ENCODE measurements around the gene EEFSEC.

The EEFSEC gene

GRCh38 chr3:128228366-128228910 is 75.2 kb downstream of the EEFSEC start:
- no peak for TF ChIP-seq ZFX (IDR thresholded peaks at IDR 0.05)
- no peak overlapping the region for H3K27ac ChIP-seq

DNA sequence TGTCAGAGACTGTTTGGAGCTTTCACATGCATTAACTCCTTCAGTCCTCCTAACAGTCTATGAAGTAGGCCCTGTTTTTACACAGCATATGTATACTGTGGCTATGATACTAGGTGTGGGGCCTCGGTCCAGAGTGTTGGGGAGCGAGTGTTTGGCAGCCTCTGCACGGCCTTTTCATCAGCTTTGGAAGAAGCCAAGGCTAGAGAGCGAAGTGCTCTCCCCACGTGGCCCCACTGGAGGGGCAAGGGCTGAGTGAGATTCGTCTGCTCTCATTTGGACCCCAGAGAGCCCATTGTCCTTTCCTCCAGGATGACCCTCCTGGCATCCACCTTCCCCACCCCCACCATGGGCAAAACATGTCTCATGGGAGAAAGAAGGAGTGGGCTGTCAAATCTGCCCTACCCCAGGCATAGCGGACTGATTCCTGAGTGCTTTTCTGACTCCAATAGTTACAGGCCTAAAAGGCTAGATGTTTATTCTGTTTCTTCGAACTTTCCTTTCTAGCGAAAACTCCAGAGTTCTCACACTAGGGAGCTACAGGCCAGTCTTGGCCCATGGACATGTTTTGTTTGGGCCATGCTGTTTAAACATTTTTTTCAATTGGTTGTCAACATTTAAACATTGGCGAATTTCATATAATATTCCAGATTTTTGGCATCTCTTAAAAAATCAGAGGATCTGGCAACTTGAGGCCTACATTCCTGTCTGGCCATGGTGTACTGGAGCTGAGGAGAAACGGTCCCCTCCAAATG is 76.0 kb downstream of the EEFSEC start:
- TF ChIP-seq, protein P1, sequence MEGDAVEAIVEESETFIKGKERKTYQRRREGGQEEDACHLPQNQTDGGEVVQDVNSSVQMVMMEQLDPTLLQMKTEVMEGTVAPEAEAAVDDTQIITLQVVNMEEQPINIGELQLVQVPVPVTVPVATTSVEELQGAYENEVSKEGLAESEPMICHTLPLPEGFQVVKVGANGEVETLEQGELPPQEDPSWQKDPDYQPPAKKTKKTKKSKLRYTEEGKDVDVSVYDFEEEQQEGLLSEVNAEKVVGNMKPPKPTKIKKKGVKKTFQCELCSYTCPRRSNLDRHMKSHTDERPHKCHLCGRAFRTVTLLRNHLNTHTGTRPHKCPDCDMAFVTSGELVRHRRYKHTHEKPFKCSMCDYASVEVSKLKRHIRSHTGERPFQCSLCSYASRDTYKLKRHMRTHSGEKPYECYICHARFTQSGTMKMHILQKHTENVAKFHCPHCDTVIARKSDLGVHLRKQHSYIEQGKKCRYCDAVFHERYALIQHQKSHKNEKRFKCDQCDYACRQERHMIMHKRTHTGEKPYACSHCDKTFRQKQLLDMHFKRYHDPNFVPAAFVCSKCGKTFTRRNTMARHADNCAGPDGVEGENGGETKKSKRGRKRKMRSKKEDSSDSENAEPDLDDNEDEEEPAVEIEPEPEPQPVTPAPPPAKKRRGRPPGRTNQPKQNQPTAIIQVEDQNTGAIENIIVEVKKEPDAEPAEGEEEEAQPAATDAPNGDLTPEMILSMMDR (conservative IDR thresholded peaks at IDR 0.05), result no peak
- TF ChIP-seq ZFX (IDR thresholded peaks at IDR 0.05), result no peak
- H3K27ac ChIP-seq, result no peak overlapping the region

GRCh38 chr3:128231606-128232005 is 78.3 kb downstream of the EEFSEC start:
- peak overlapping the region; percentile 29 for H3K27ac ChIP-seq
- TF ChIP-seq, protein P1 (conservative IDR thresholded peaks at IDR 0.05), result no peak
- no peak for TF ChIP-seq ZFX (IDR thresholded peaks at IDR 0.05)

- no peak overlapping the region for H3K27ac ChIP-seq
- TF ChIP-seq, protein P1 (conservative IDR thresholded peaks at IDR 0.05), result no peak
- TF ChIP-seq ZFX (IDR thresholded peaks at IDR 0.05), result no peak
These were observed 79.3 kb downstream of the EEFSEC start for GRCh38 chr3:128232376-128233178.

DNA sequence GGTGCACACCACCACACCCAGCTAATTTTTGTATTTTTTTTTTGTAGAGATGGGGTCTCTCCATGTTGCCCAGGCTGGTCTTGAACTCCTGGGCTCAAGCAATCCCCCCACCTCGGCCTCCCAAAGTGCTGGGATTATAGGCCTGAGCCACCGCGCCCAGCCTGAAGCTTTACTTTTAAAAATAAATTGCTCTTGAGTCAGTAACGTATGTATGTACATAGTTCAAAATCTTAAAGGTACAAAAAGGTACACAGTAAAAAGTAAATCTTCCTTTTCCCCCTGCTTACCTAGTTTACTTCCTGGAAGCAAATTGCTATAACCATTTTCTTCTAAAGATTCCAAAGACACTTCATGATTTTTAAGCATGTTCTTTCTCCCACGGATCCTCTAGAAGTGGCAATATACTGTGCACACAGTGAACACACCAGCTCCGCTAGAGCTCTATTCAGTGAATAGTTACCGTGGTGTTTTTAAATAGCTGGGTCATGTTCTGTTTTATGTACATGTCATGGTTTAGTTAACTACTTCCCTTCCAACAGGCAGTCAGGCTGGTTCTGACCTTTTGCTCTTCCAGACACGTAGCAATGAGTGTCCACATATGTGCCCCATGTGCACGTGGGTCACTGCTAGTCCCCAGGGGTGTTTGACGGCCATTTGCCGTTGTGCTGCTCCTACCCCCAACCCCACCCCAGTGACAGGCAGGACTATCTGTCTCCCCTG is 82.1 kb downstream of the EEFSEC start:
- TF ChIP-seq ZFX (IDR thresholded peaks at IDR 0.05), result no peak
- TF ChIP-seq, protein P1 (conservative IDR thresholded peaks at IDR 0.05), result no peak
- H3K27ac ChIP-seq, result peak overlapping the region; percentile 91

DNA sequence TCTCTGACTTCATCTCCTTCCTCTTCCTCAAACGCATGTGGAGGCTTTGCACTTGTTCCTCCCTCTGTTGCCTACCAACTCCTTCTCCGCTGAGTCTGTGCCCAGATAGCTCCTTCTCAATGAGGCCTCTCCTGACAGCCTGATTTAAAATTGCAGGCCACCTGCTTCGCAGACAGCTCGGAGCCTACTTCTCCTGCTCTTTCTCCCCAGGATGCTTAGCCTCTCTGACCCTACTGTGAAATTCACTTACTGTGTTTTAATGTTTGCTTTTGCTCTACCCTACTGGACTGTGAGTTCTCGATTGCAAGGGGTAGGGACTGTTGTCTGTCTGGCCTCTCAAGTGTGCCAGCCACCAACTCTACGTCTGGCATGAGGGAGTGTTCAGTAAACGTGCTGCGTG is 83.4 kb downstream of the EEFSEC start:
- TF ChIP-seq, protein P1 (conservative IDR thresholded peaks at IDR 0.05), result no peak
- TF ChIP-seq ZFX (IDR thresholded peaks at IDR 0.05), result peak; percentile 34; the same call in 1 of the 2 replicates
- peak overlapping the region; percentile 91 for H3K27ac ChIP-seq

DNA sequence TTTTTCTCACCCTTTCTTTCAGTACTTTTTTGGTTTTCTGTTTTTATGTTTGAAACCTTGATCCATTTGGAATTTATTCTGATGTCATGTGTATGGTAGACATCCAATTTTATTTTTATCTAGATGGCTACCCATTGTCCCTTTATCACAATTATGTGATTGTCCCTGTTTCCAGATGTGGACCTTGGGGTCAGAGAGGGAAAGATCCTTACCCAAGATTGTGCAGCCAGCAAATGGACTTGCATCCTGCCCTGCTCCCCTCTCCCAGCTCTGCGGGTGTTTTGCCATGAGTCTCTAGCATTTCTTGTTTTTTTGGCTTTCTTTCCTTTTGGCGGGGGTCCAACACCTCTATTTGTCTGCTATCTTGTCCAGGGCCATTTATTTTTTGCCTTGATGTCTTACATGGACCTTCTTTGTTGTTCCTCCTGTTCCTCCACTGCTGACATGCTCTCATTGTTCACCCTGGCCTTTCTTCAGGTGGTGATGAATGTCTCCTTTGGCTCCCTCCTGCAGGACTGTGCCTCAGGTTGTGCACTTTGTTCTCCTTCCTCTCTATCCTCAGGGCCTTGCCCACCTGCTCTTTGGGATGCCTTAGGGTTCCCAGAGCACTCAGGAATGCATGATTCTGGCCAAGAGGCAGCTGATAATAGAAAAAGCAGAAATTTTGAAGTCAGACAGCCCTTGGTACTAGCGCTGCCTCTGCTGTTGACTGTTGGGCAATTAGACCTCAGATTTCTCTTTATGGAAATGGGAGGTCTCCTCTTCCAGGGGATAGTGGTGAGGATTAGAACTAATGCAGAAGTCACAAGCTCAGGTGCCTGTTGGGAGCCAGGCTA is 84.3 kb downstream of the EEFSEC start:
- peak overlapping the region; percentile 91 for H3K27ac ChIP-seq
- no peak for TF ChIP-seq ZFX (IDR thresholded peaks at IDR 0.05)
- TF ChIP-seq, protein P1 (conservative IDR thresholded peaks at IDR 0.05), result no peak
